GM23338 (cell line): ENCODE results near the gene USP28. TPM values are rescaled to one million over a fixed set of nuclear protein-coding genes. Genes with fewer than 3 reads are reported as not detected.

Experiments
- ATAC-seq: fragments of 200-7000 bp; cut with Tn5 transposase; 3 replicates; pipeline ENCODE4 v1.9.1; 2020
- DNase-seq: peaks from one replicate; pipeline ENCODE4 v3.0.0-alpha.2; 2015; ENCODE audit warnings: low spot score
- H2AFZ ChIP-seq: fragments of 200-600 bp; sonication (generic); 2 replicates; pipeline ENCODE4 v1.8.0; 2016; ENCODE audit warnings: antibody characterized with exemption, mild to moderate bottlenecking, moderate library complexity
- H3F3A ChIP-seq: fragments of 200-600 bp; sonication (generic); replicated peaks from 2 replicates; pipeline ENCODE4 v1.8.0; 2017; ENCODE audit warnings: antibody characterized with exemption, mixed run types, low read depth
- H3K27ac ChIP-seq: fragments of 200-600 bp; sonication (generic); 2 replicates; pipeline ENCODE4 v1.6.1; 2016; ENCODE audit warnings: low read depth
- H3K27me3 ChIP-seq: fragments of 200-600 bp; sonication (generic); 2 replicates; pipeline ENCODE4 v1.8.0; 2016; ENCODE audit warnings: mild to moderate bottlenecking, mixed run types, moderate library complexity; ENCODE audit not compliant: insufficient read depth
- H3K36me3 ChIP-seq: fragments of 200-600 bp; sonication (generic); 2 replicates; pipeline ENCODE4 v1.8.0; 2016; ENCODE audit warnings: mild to moderate bottlenecking; ENCODE audit not compliant: insufficient read depth
- H3K4me1 ChIP-seq: fragments of 200-600 bp; sonication (generic); 2 replicates; pipeline ENCODE4 v1.8.0; 2016; ENCODE audit warnings: mild to moderate bottlenecking, moderate library complexity; ENCODE audit not compliant: insufficient read depth
- H3K4me2 ChIP-seq: fragments of 200-600 bp; sonication (generic); 2 replicates; pipeline ENCODE4 v1.7.1; 2017; ENCODE audit warnings: mixed run types
- H3K4me3 ChIP-seq: fragments of 200-600 bp; sonication (generic); 2 replicates; pipeline ENCODE4 v1.6.1; 2016; ENCODE audit warnings: mixed run types
- H3K79me2 ChIP-seq: fragments of 200-600 bp; sonication (generic); replicated peaks from 2 replicates; pipeline ENCODE4 v1.8.0; 2017; ENCODE audit warnings: mild to moderate bottlenecking; ENCODE audit not compliant: insufficient read depth
- H3K9me2 ChIP-seq: fragments of 200-600 bp; sonication (generic); 2 replicates; pipeline ENCODE4 v1.8.0; 2017; ENCODE audit not compliant: insufficient read depth
- H4K20me1 ChIP-seq: fragments of 200-600 bp; sonication (generic); replicated peaks from 2 replicates; pipeline ENCODE4 v1.8.0; 2017; ENCODE audit warnings: mild to moderate bottlenecking; ENCODE audit not compliant: insufficient read depth
- H3K27ac Mint-ChIP-seq: 2 replicates; pipeline ENCODE4 v1.8.0; 2020; ENCODE audit warnings: inconsistent platforms, mild to moderate bottlenecking, moderate library complexity, mixed read lengths
- H3K27me3 Mint-ChIP-seq: 3 replicates; pipeline ENCODE4 v1.8.0; 2022; ENCODE audit warnings: low read depth, mild to moderate bottlenecking, moderate library complexity, mixed read lengths, inconsistent platforms; ENCODE audit not compliant: insufficient read depth, poor library complexity
- H3K36me3 Mint-ChIP-seq: 3 replicates; pipeline ENCODE4 v1.8.0; 2021; ENCODE audit warnings: low read depth, mild to moderate bottlenecking, inconsistent platforms, moderate library complexity, mixed read lengths
- H3K4me1 Mint-ChIP-seq: 3 replicates; pipeline ENCODE4 v1.8.0; 2020; ENCODE audit warnings: mild to moderate bottlenecking, inconsistent platforms, mixed read lengths
- H3K4me3 Mint-ChIP-seq: 3 replicates; pipeline ENCODE4 v1.8.0; 2021; ENCODE audit warnings: moderate library complexity, mild to moderate bottlenecking, inconsistent platforms, mixed read lengths
- H3K9me3 Mint-ChIP-seq: 3 replicates; pipeline ENCODE4 v1.8.0; 2020; ENCODE audit warnings: moderate library complexity, mild to moderate bottlenecking, inconsistent platforms, mixed read lengths
- CREB1 ChIP-seq: fragments of 250-450 bp; sonication (Bioruptor Pico); IDR thresholded peaks from 2 replicates; pipeline ENCODE4 v1.5.0; 2020; ENCODE audit warnings: low read depth, mild to moderate bottlenecking, moderate library complexity
- CTCF ChIP-seq, 2 experiments: fragments of 200-600 bp in 1 of 2; sonication (generic) in 1 of 2; conservative IDR thresholded peaks; 2 replicates each; pipeline versions ENCODE4 v1.5.1 to v1.6.1; 2016 to 2017; ENCODE audit warnings: antibody characterized with exemption in 2 of 2, low read depth in 2 of 2, mild to moderate bottlenecking in 2 of 2, moderate library complexity in 1 of 2
- EZH2 ChIP-seq: fragments of 200-600 bp; sonication (generic); IDR thresholded peaks from one replicate; pipeline ENCODE4 v1.8.0; 2017; ENCODE audit warnings: antibody characterized with exemption, mild to moderate bottlenecking, low read depth; ENCODE audit not compliant: unreplicated experiment
- EZH2phosphoT487 ChIP-seq: fragments of 200-600 bp; sonication (generic); IDR thresholded peaks from one replicate; pipeline ENCODE4 v1.8.1; 2018; ENCODE audit warnings: antibody characterized with exemption; ENCODE audit not compliant: unreplicated experiment
- JUNB ChIP-seq: IDR thresholded peaks from one replicate; pipeline ENCODE4 v1.6.1; 2016; ENCODE audit warnings: antibody characterized with exemption; ENCODE audit not compliant: unreplicated experiment
- NANOG ChIP-seq: IDR thresholded peaks from 2 replicates; pipeline ENCODE4 v1.6.1; 2016; ENCODE audit warnings: antibody characterized with exemption, borderline replicate concordance
- ZNF114 ChIP-seq: fragments of 250-450 bp; sonication (Bioruptor Pico); IDR thresholded peaks from 2 replicates; pipeline ENCODE4 v1.5.0; 2020; ENCODE audit warnings: mild to moderate bottlenecking, moderate library complexity
- ZNF331 ChIP-seq: fragments of 250-450 bp; sonication (Bioruptor Pico); IDR thresholded peaks from 2 replicates; pipeline ENCODE4 v1.5.0; 2020; ENCODE audit warnings: low read depth, mild to moderate bottlenecking, moderate library complexity
- polyA plus RNA-seq: library from polyadenylated mRNA; unstranded; fragments of >200 nt; fragmentation: Nextera tagmentation; extraction: Ambion mirVana; gene quantifications from 2 replicates; pipeline ENCODE4 v1.2.1, GENCODE V29; 2016
- total RNA-seq: library from RNA; depleted of rRNA; stranded (reverse); fragments of >200 nt; shearing (Covaris generic); gene quantifications from 2 replicates; pipeline ENCODE4 v1.2.3, GENCODE V29; 2014
- TF ChIP-seq, protein P1 (sequence below): IDR thresholded peaks from one replicate; pipeline ENCODE4 v1.6.1; 2018; ENCODE audit warnings: antibody characterized with exemption; ENCODE audit not compliant: unreplicated experiment
- TF ChIP-seq, protein P2 (sequence below): IDR thresholded peaks from 2 replicates; pipeline ENCODE4 v1.6.1; 2016; ENCODE audit warnings: antibody characterized with exemption

Gene USP28
- total and polyA plus RNA-seq, 2 experiments from 2014 or later: 73.9 to 171 TPM

GRCh38 chr11:113817162-113817561, 58.2 kb downstream of the USP28 start (continued):
- no peak for TF ChIP-seq EZH2
- TF ChIP-seq CREB1 (CRISPR knock-in tag): no peak
- no peak for TF ChIP-seq ZNF331 (CRISPR knock-in tag)

DNA sequence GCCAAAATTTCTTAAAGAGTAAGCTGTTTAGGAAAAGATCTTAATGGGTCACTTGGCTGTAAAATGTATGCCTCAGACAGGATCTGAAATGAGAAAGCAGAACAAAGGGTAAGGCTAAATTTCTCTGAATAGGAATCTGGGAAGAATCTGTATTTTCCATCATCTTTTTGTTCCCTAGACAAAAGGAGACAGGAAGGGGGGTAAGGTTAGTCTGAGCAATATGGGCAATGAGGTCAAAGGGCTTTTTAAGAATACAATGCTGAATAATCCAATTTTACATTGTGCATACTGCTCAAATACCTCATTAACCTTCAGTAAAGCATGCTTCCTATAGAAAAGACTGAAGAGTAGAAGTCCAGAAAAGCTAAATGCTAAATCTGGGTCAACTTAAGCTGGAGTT, 61.2 kb downstream of the USP28 start:
- peaks cover 59% of the 10 kb centered on the region for H3K36me3 ChIP-seq

More for the DNA sequence above, 61.2 kb downstream of the USP28 start:
- Mint-ChIP-seq H3K36me3 (peaks cover 80% of the 10 kb centered on the region), H3K9me3 (no peaks in the 10 kb centered on the region), H3K27me3 (peaks cover 2% of the 10 kb centered on the region), H3K4me3 (no peak overlapping the region), H3K27ac (no peak overlapping the region), H3K4me1 (peaks cover 6% of the 10 kb centered on the region; the same call in 2 of the 3 replicates)
- Histone ChIP-seq H3K27ac (peak overlapping the region; percentile 14; the same call in 1 of the 2 replicates), H4K20me1 (peaks cover 4% of the 10 kb centered on the region), H3K9me2 (no peaks in the 10 kb centered on the region), H3K27me3 (no peaks in the 10 kb centered on the region), H3K4me2 (no peak overlapping the region), H3K4me1 (no peaks in the 10 kb centered on the region), H3K4me3 (no peak overlapping the region), H3F3A (0 out of 2 replicates have a peak, but pooled peaks cover 6% of the 10 kb centered on the region), H2AFZ (no peak overlapping the region), H3K79me2 (peaks cover 6% of the 10 kb centered on the region; the same call in 1 of the 2 replicates)
- ATAC-seq (no peak), DNase-seq (no peak)
- TF ChIP-seq ZNF331 (CRISPR knock-in tag): no peak
- no peak for TF ChIP-seq EZH2
- TF ChIP-seq NANOG: no peak
- TF ChIP-seq, protein P1, sequence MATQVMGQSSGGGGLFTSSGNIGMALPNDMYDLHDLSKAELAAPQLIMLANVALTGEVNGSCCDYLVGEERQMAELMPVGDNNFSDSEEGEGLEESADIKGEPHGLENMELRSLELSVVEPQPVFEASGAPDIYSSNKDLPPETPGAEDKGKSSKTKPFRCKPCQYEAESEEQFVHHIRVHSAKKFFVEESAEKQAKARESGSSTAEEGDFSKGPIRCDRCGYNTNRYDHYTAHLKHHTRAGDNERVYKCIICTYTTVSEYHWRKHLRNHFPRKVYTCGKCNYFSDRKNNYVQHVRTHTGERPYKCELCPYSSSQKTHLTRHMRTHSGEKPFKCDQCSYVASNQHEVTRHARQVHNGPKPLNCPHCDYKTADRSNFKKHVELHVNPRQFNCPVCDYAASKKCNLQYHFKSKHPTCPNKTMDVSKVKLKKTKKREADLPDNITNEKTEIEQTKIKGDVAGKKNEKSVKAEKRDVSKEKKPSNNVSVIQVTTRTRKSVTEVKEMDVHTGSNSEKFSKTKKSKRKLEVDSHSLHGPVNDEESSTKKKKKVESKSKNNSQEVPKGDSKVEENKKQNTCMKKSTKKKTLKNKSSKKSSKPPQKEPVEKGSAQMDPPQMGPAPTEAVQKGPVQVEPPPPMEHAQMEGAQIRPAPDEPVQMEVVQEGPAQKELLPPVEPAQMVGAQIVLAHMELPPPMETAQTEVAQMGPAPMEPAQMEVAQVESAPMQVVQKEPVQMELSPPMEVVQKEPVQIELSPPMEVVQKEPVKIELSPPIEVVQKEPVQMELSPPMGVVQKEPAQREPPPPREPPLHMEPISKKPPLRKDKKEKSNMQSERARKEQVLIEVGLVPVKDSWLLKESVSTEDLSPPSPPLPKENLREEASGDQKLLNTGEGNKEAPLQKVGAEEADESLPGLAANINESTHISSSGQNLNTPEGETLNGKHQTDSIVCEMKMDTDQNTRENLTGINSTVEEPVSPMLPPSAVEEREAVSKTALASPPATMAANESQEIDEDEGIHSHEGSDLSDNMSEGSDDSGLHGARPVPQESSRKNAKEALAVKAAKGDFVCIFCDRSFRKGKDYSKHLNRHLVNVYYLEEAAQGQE: no peak
- no peak for TF ChIP-seq EZH2phosphoT487
- TF ChIP-seq, protein P2, sequence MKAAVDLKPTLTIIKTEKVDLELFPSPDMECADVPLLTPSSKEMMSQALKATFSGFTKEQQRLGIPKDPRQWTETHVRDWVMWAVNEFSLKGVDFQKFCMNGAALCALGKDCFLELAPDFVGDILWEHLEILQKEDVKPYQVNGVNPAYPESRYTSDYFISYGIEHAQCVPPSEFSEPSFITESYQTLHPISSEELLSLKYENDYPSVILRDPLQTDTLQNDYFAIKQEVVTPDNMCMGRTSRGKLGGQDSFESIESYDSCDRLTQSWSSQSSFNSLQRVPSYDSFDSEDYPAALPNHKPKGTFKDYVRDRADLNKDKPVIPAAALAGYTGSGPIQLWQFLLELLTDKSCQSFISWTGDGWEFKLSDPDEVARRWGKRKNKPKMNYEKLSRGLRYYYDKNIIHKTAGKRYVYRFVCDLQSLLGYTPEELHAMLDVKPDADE: no peak
- TF ChIP-seq CTCF (conservative IDR thresholded peaks at IDR 0.05; ENCODE audit: low read depth in 2 of 2): no peak
- no peak for TF ChIP-seq JUNB
- TF ChIP-seq ZNF114 (CRISPR knock-in tag): no peak
